Thoracic aorta (tissue), 2 donors: ENCODE measurements around the gene THOC3. TPM values are rescaled to one million over a fixed set of nuclear protein-coding genes. Genes with fewer than 3 reads are reported as not detected.
"Not testable (repeated sequence)": the region's sequence is repeated elsewhere in the genome, so short reads cannot be mapped to it uniquely, and the experiment has no call there.

Experiments used
- ATAC-seq: fragments of 150-250 bp; one replicate; pipeline ENCODE4 v1.8.0; 2017; ENCODE audit warnings: low read depth; ENCODE audit not compliant: insufficient number of reproducible peaks, low FRiP score
- DNase-seq: peaks from one replicate; pipeline ENCODE4 v3.0.0-alpha.2; 2020; ENCODE audit warnings: low spot score
- H3K27ac ChIP-seq, 2 donors: fragments of 200-600 bp; sonication (generic); 1 replicate in 1 of 2; 2 replicates in 1 of 2; pipeline ENCODE4 v1.5.1; 2016; ENCODE audit warnings: mild to moderate bottlenecking in 2 of 2, moderate library complexity in 2 of 2
- H3K27me3 ChIP-seq: fragments of 200-600 bp; sonication (generic); replicated peaks from 2 replicates; pipeline ENCODE4 v1.6.0; 2016; ENCODE audit warnings: mild to moderate bottlenecking; ENCODE audit not compliant: insufficient read depth
- H3K36me3 ChIP-seq: fragments of 200-600 bp; sonication (generic); one replicate; pipeline ENCODE4 v1.5.1; 2016
- H3K4me1 ChIP-seq, 2 donors: fragments of 200-600 bp; sonication (generic); 1 replicate in 1 of 2; 2 replicates in 1 of 2; pipeline versions ENCODE4 v1.5.1 to v1.6.0; 2016; ENCODE audit warnings: low read depth in 2 of 2, mild to moderate bottlenecking in 1 of 2; ENCODE audit not compliant: control insufficient read depth in 1 of 2
- H3K4me3 ChIP-seq: fragments of 200-600 bp; sonication (generic); 2 replicates; pipeline ENCODE4 v1.5.1; 2016; ENCODE audit warnings: mild to moderate bottlenecking
- H3K9me3 ChIP-seq: fragments of 200-600 bp; sonication (generic); 2 replicates; pipeline ENCODE4 v1.5.1; 2016
- total RNA-seq, 2 donors: library from RNA; depleted of rRNA; stranded (reverse); fragments of >200 nt; gene quantifications; one replicate each; pipeline versions ENCODE4 v1.1.0 to v1.2.3, GENCODE V29; 2016

Gene THOC3
- total RNA-seq, 2 donors from 2014 or later: 8.7 to 22.4 TPM

GRCh38 chr5:175968381-175968780 is 266 bp upstream of the THOC3 start:
- ATAC-seq: peak; percentile 24
- H3K36me3 ChIP-seq, DNase-seq, H3K9me3 ChIP-seq, H3K27ac ChIP-seq, H3K4me1 ChIP-seq, H3K27me3 ChIP-seq: not testable (repeated sequence)
- H3K4me3 ChIP-seq: peak overlapping the region; percentile 93

DNA sequence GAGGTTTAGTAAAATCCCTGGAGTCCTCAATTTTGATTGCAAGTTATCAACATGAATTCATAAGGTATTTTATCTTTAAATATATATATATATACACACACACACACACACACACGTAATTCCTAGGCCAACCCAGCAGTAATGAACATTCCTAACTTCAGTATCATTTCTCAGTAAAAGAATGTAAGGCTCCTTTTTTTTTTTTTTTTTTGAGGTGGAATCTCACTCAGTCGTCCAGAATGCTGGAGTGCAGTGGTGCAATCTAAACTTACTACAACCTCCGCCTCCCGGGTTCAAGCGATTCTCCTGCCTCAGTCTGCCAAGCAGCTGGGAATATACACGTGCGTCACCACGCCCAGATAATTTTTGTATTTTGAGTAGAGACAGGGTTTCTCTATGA is 5.8 kb downstream of the THOC3 start:
- not testable (repeated sequence) for H3K4me1 ChIP-seq, H3K4me3 ChIP-seq, H3K27me3 ChIP-seq, H3K27ac ChIP-seq, ATAC-seq, H3K36me3 ChIP-seq, H3K9me3 ChIP-seq, DNase-seq

GRCh38 chr5:175960228-175960627 is 7.9 kb downstream of the THOC3 start:
- H3K27me3 ChIP-seq, H3K4me3 ChIP-seq, ATAC-seq, H3K36me3 ChIP-seq, H3K4me1 ChIP-seq, H3K9me3 ChIP-seq, H3K27ac ChIP-seq, DNase-seq: not testable (repeated sequence)

DNA sequence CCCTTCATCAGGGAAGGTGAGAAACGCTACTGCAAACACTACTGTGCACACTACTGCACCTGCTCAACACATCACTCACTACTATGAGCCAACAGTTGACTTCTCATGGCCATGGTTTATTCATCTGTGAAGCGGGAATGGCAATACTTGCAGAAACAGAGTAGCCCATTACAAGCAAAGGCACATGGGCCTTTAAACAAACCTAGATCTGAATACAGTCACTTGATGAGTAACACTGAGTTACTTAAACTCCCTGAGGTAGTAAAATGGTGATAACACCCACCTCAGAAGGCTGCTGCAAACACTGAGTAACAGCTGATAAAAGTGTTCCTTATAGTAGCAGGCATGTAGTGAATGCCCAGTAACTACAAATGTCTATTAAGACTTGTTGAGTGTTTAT is 9.6 kb downstream of the THOC3 start:
- ATAC-seq, H3K9me3 ChIP-seq, DNase-seq, H3K4me1 ChIP-seq, H3K27ac ChIP-seq, H3K4me3 ChIP-seq, H3K27me3 ChIP-seq, H3K36me3 ChIP-seq: not testable (repeated sequence)

GRCh38 chr5:175954107-175954506 is 14.0 kb downstream of the THOC3 start:
- not testable (repeated sequence) for DNase-seq, H3K27me3 ChIP-seq, ATAC-seq

GRCh38 chr5:175952810-175953209 is 15.3 kb downstream of the THOC3 start:
- not testable (repeated sequence) for H3K36me3 ChIP-seq, H3K4me3 ChIP-seq, H3K27me3 ChIP-seq, DNase-seq, ATAC-seq, H3K9me3 ChIP-seq, H3K27ac ChIP-seq, H3K4me1 ChIP-seq

More at GRCh38 chr5:175954107-175954506, 14.0 kb downstream of the THOC3 start:
- not testable (repeated sequence) for H3K4me3 ChIP-seq, H3K36me3 ChIP-seq, H3K27ac ChIP-seq, H3K9me3 ChIP-seq, H3K4me1 ChIP-seq

- H3K36me3 ChIP-seq, ATAC-seq, H3K4me1 ChIP-seq, DNase-seq, H3K27ac ChIP-seq, H3K4me3 ChIP-seq, H3K9me3 ChIP-seq, H3K27me3 ChIP-seq: not testable (repeated sequence)
Observed at GRCh38 chr5:175951339-175951969, 16.7 kb downstream of the THOC3 start.

DNA sequence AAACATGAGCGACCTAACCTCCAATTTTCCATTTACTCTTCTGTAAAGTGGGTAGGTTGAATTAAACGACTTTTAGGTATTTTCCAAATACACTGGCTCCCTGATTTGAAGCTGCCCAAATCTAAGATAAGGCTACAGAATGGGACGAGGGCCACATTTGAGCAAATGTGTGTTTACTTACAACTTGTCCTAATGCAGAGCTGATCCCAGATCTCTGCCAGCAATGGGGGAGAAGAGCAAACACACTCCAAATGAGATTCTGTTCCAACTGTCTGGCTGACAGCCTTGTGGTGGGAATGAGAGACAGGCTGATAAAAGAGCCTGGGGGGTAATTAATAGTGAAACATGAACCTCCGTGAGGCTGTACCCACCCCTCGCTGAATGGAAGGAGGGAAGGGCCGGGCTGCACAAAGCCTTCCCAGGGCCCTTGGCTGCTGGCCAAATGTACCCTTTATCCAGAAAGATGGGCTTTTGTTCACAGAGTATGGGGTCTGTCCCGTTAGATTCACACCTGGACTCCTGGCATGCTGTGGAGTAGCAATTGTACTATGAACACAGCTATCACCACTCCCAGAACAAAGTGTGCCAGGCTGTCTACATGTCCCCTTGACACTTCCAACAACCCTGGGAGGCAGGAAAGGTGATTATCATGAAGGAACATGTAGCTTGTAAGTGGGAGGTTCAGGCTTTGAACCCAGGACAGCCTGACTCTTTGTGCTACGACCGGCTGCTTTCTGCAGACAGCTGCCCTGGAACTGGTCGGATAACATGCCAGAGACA is 19.6 kb downstream of the THOC3 start:
- H3K27me3 ChIP-seq, ATAC-seq, H3K4me1 ChIP-seq, H3K27ac ChIP-seq, H3K9me3 ChIP-seq, H3K4me3 ChIP-seq, DNase-seq, H3K36me3 ChIP-seq: not testable (repeated sequence)

DNA sequence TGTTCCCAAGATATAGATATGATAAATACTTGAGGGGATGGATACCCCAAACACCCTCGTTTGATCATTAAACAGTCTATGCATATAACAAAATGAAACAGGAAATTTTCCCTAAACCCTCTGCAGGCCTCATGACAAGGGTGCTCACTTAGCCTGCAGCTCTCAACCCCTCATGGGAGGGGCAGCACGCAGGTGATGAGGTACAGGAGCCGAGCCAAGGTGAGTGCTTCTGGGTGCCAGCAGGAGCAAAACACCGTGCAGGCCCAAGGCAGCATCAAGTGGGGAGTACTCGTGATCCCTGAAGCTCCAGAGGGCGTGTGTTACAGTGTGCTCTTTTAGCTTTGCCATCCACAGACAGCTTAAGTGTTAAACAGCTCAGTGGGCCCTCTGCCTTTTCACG is 24.9 kb downstream of the THOC3 start:
- not testable (repeated sequence) for H3K4me3 ChIP-seq, H3K27ac ChIP-seq, ATAC-seq, H3K36me3 ChIP-seq, H3K4me1 ChIP-seq, H3K9me3 ChIP-seq, H3K27me3 ChIP-seq, DNase-seq

DNA sequence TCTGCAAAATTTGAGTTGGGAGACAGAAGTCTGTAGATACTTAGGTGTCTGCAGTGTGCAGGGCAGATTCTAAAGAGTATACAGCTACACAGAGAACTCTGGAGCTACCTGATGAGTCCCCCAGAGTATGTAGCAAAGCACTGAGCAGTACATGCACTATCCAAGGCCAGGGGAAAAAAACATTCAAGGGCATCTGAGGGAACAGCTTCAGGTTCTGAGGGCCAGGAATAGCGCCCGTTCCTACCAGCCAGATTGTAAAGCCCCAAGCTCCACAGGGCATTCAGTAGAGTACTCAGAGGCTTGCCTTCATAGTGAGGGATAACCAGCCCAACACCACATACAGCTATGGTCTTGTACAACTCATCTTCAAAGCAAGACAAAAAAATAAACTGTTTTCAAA is 27.5 kb downstream of the THOC3 start:
- not testable (repeated sequence) for H3K27me3 ChIP-seq, H3K36me3 ChIP-seq, DNase-seq, H3K4me1 ChIP-seq, H3K9me3 ChIP-seq, H3K4me3 ChIP-seq, ATAC-seq, H3K27ac ChIP-seq

- ATAC-seq, H3K4me1 ChIP-seq, H3K36me3 ChIP-seq, H3K27ac ChIP-seq, DNase-seq, H3K4me3 ChIP-seq, H3K27me3 ChIP-seq, H3K9me3 ChIP-seq: not testable (repeated sequence)
Observed at GRCh38 chr5:175938489-175938888, 29.6 kb downstream of the THOC3 start.

DNA sequence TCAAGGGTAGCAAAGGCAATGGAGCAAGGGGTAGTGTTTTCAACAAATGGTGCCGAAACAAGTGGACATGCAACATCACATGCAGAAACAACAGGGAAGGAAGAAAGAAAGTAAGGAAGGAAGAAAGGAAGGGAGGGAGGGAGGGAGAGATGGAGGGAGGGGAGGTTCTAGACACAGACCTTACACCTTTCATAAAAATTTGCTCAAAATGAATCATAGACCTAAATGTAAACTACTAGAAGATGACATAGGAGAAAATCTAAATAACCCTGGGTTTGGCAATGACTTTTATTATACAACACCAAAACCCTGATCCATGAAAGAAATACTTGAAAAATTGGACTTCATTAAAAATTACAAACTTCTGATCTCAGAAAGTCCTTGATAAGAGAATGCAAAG is 39.4 kb downstream of the THOC3 start:
- H3K27ac ChIP-seq, DNase-seq, H3K4me3 ChIP-seq, H3K27me3 ChIP-seq, H3K4me1 ChIP-seq, ATAC-seq, H3K9me3 ChIP-seq, H3K36me3 ChIP-seq: not testable (repeated sequence)

DNA sequence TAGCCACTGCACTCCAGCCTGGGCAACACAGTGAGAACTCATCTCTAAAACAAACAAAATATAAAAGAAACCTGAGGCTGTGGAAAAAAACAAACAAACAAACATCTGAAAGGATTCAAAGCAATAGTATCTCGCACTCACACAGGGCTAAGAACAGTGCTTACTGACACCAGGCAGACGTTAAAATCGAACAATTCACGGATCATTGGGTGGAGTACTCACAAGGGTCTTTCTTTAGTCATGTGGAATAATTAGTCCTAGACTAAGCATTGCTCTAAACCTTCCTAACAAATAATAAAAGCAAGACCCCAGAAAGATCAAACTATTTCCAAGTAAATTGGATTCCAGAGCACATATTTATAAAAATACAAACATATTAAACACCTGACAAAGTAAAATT is 43.0 kb downstream of the THOC3 start:
- not testable (repeated sequence) for H3K9me3 ChIP-seq, H3K4me1 ChIP-seq, H3K27me3 ChIP-seq, H3K27ac ChIP-seq, DNase-seq, H3K36me3 ChIP-seq, H3K4me3 ChIP-seq, ATAC-seq
